Loucy (cell line): ENCODE measurements around the gene SYNPO.

ENCODE experiments used
- EZH2phosphoT487 ChIP-seq: fragments of 200-600 bp; IDR thresholded peaks from 2 replicates; pipeline ENCODE4 v1.6.1; 2018; ENCODE audit warnings: antibody characterized with exemption, mild to moderate bottlenecking, moderate library complexity, borderline replicate concordance
- TF ChIP-seq, protein P1 (sequence below): fragments of 200-600 bp; sonication (generic); conservative IDR thresholded peaks from 2 replicates; pipeline ENCODE4 v1.5.1; 2014; ENCODE audit warnings: mild to moderate bottlenecking, antibody characterized with exemption, low read length

DNA sequence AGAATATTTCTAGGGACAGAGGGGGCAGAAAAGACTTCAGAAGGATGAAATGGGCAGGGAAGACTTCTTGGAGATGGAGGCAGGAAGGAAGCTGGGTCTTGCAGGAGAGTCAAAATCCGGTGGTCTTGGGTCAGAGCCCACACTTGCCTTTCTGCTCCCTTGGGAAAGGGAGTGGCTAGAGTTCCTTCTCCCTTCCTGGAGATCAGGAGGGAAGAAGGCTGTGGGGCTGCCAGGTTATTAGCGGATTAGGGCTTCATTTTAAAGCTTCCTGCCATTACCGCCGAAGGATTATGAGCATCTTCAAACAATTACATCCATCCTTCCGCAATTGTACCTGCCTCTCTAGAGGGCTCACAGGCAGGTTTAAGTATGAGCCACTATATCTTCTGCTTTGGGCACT is 19.2 kb upstream of the SYNPO start:
- TF ChIP-seq, protein P1, sequence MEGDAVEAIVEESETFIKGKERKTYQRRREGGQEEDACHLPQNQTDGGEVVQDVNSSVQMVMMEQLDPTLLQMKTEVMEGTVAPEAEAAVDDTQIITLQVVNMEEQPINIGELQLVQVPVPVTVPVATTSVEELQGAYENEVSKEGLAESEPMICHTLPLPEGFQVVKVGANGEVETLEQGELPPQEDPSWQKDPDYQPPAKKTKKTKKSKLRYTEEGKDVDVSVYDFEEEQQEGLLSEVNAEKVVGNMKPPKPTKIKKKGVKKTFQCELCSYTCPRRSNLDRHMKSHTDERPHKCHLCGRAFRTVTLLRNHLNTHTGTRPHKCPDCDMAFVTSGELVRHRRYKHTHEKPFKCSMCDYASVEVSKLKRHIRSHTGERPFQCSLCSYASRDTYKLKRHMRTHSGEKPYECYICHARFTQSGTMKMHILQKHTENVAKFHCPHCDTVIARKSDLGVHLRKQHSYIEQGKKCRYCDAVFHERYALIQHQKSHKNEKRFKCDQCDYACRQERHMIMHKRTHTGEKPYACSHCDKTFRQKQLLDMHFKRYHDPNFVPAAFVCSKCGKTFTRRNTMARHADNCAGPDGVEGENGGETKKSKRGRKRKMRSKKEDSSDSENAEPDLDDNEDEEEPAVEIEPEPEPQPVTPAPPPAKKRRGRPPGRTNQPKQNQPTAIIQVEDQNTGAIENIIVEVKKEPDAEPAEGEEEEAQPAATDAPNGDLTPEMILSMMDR = no peak
- TF ChIP-seq EZH2phosphoT487 = no peak
